Activated naive CD4-positive, alpha-beta T cell (primary cell): ENCODE measurements around the gene TMEM63B.
A peak's percentile ranks its signal among the peaks of the same experiment; 100 is the strongest.
"Not testable (repeated sequence)": the region's sequence is repeated elsewhere in the genome, so short reads cannot be mapped to it uniquely, and the experiment has no call there.

Source experiments
- DNase-seq, 4 experiments: peaks; one replicate each; lab custom pipeline; 2025; lab: John Stamatoyannopoulos, UW

TMEM63B gene

GRCh38 chr6:44094403-44095242 is 32.7 kb upstream of the TMEM63B start:
- DNase-seq, result no peak

- DNase-seq, result not testable (repeated sequence)
These were observed 32.1 kb upstream of the TMEM63B start for GRCh38 chr6:44095243-44095623.

- peak; percentile 10 to 60 (median 42) for DNase-seq
These were observed 30.7 kb upstream of the TMEM63B start for GRCh38 chr6:44096612-44097011.

- no peak for DNase-seq
These were observed 29.5 kb upstream of the TMEM63B start for GRCh38 chr6:44097782-44098317.

GRCh38 chr6:44099192-44099591 is 28.2 kb upstream of the TMEM63B start:
- no peak for DNase-seq

- no peak for DNase-seq
These were observed 27.2 kb upstream of the TMEM63B start for GRCh38 chr6:44100088-44100550.

- DNase-seq, result no peak
These were observed 25.5 kb upstream of the TMEM63B start for GRCh38 chr6:44101832-44102231.

- DNase-seq, result no peak
These were observed 24.8 kb upstream of the TMEM63B start for GRCh38 chr6:44102527-44102926.

GRCh38 chr6:44104481-44105021 is 22.8 kb upstream of the TMEM63B start:
- DNase-seq, result no peak

- DNase-seq, result no peak
These were observed 22.2 kb upstream of the TMEM63B start for GRCh38 chr6:44105146-44105545.

- no peak for DNase-seq
These were observed 21.2 kb upstream of the TMEM63B start for GRCh38 chr6:44105993-44106740.

- no peak for DNase-seq
These were observed 20.3 kb upstream of the TMEM63B start for GRCh38 chr6:44107017-44107416.

GRCh38 chr6:44108471-44108870 is 18.9 kb upstream of the TMEM63B start:
- DNase-seq, result no peak

- no peak for DNase-seq
These were observed 18.1 kb upstream of the TMEM63B start for GRCh38 chr6:44109212-44109611.

- DNase-seq, result no peak
These were observed 17.2 kb upstream of the TMEM63B start for GRCh38 chr6:44110005-44110676.

- no peak for DNase-seq
These were observed 16.4 kb upstream of the TMEM63B start for GRCh38 chr6:44110966-44111365.

GRCh38 chr6:44111434-44112417 is 15.6 kb upstream of the TMEM63B start:
- no peak for DNase-seq

GRCh38 chr6:44113414-44113813 is 13.9 kb upstream of the TMEM63B start:
- DNase-seq, result no peak

- DNase-seq, result no peak
These were observed 11.5 kb upstream of the TMEM63B start for GRCh38 chr6:44115866-44116265.

- DNase-seq, result no peak
These were observed 10.5 kb upstream of the TMEM63B start for GRCh38 chr6:44116641-44117382.
